Heart left ventricle (tissue), 13 donors: ENCODE results near the gene TTC33.

Experiments
- POLR2A ChIP-seq, 2 donors: fragments of 450-650 bp; IDR thresholded peaks; one replicate each; pipeline ENCODE4 v1.6.1; 2017; ENCODE audit warnings: antibody characterized with exemption in 2 of 2, mild to moderate bottlenecking in 2 of 2, moderate library complexity in 2 of 2
- TF ChIP-seq, protein P1 (sequence below), 12 donors: fragments of 200-600 bp; sonication (generic) in 4 of 12; IDR thresholded peaks; one replicate each; pipeline versions ENCODE4 v1.5.0 to v1.8.0; 2018 to 2022; ENCODE audit warnings: antibody characterized with exemption in 12 of 12, mild to moderate bottlenecking in 5 of 12
- donor health status: ischemic (EF 13 %, LVEDD 7.1; RV severe dilation, severe dysfunction).
- donor health status: DM: no; HTN: yes; CAD: no.
- donor health status: DM: no; HTN: no; CAD: no.
- donor health status: ischemic (EF 25% LVEDD 6.9; RV normal size, moderate dysfunction).
- donor health status: ischemic (EF 25% LVEDD 5.7; RV mildly dilated, moderate dysfunction).
- donor health status: ischemic (EF 35%, LVEDD 5.7; RV mildly dilated, moderate dysfunction).
- donor health status: nonischemic (EF 11% LVEDD 7.7; RV severe dilation, severe dysfunction).
- donor health status: DM: yes; HTN: yes; CAD: no.
- donor health status: PGD.
- donor health status: ischemic (EF 29% LVEDD 5.4; RV normal size, mild dysfunction).
- donor health status: nonischemic (EF 23%, LVEDD 6.1; RV moderate dilation, normal function).

DNA sequence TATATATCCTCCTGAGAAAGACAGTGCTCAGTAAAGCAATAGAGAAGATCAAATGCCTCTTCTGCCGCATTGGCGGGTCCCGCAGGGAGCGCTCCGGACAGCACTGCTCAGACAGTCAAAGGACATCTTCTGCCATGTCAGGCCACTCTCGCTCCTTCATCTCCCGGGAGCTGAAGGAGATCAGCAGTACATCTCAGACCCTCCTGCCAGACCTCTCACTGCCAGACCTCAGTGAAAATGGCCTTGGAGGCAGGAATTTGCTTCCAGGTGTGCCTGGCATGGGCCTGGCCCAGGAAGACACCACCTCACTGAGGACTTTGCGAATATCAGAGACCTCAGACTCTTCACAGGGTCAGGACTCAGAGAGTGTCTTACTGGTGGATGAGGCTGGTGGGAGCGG is 63.9 kb downstream of the TTC33 start:
- TF ChIP-seq POLR2A (IDR thresholded peaks at IDR 0.05) = no peak
- TF ChIP-seq, protein P1, sequence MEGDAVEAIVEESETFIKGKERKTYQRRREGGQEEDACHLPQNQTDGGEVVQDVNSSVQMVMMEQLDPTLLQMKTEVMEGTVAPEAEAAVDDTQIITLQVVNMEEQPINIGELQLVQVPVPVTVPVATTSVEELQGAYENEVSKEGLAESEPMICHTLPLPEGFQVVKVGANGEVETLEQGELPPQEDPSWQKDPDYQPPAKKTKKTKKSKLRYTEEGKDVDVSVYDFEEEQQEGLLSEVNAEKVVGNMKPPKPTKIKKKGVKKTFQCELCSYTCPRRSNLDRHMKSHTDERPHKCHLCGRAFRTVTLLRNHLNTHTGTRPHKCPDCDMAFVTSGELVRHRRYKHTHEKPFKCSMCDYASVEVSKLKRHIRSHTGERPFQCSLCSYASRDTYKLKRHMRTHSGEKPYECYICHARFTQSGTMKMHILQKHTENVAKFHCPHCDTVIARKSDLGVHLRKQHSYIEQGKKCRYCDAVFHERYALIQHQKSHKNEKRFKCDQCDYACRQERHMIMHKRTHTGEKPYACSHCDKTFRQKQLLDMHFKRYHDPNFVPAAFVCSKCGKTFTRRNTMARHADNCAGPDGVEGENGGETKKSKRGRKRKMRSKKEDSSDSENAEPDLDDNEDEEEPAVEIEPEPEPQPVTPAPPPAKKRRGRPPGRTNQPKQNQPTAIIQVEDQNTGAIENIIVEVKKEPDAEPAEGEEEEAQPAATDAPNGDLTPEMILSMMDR (IDR thresholded peaks at IDR 0.05) = no peak
